Activated naive CD4-positive, alpha-beta T cell treated with anti-CD3 and anti-CD28 coated beads, Interleukin-2, amount 10 ng/mL, durations not matched to agents 7 days and 5 days (primary cell): ENCODE measurements around the gene ADORA2B.

Experiments used
- CTCF ChIA-PET: fragments of 350-600 bp; sonication (Branson Sonifier 250); formaldehyde crosslinking; loops from one replicate; lab custom pipeline; 2021; ENCODE audit warnings: antibody characterized with exemption; lab: Charles Lee
- DNase-seq: peaks from one replicate; pipeline ENCODE4 v3.0.0-alpha.2; 2020
- H3K27ac Mint-ChIP-seq: one replicate; pipeline ENCODE4 v1.8.0; 2021; ENCODE audit warnings: mild to moderate bottlenecking, moderate library complexity, mixed read lengths
- H3K27me3 Mint-ChIP-seq: one replicate; pipeline ENCODE4 v1.8.0; 2021; ENCODE audit warnings: mild to moderate bottlenecking, mixed read lengths
- H3K36me3 Mint-ChIP-seq: one replicate; pipeline ENCODE4 v1.8.0; 2021; ENCODE audit warnings: mixed read lengths
- H3K4me1 Mint-ChIP-seq: one replicate; pipeline ENCODE4 v1.8.0; 2021; ENCODE audit warnings: mixed read lengths
- H3K4me3 Mint-ChIP-seq: one replicate; pipeline ENCODE4 v1.8.0; 2021; ENCODE audit warnings: mild to moderate bottlenecking, moderate library complexity, mixed read lengths
- H3K9me3 Mint-ChIP-seq: one replicate; pipeline ENCODE4 v1.8.0; 2021; ENCODE audit warnings: mixed read lengths

ADORA2B gene

DNA sequence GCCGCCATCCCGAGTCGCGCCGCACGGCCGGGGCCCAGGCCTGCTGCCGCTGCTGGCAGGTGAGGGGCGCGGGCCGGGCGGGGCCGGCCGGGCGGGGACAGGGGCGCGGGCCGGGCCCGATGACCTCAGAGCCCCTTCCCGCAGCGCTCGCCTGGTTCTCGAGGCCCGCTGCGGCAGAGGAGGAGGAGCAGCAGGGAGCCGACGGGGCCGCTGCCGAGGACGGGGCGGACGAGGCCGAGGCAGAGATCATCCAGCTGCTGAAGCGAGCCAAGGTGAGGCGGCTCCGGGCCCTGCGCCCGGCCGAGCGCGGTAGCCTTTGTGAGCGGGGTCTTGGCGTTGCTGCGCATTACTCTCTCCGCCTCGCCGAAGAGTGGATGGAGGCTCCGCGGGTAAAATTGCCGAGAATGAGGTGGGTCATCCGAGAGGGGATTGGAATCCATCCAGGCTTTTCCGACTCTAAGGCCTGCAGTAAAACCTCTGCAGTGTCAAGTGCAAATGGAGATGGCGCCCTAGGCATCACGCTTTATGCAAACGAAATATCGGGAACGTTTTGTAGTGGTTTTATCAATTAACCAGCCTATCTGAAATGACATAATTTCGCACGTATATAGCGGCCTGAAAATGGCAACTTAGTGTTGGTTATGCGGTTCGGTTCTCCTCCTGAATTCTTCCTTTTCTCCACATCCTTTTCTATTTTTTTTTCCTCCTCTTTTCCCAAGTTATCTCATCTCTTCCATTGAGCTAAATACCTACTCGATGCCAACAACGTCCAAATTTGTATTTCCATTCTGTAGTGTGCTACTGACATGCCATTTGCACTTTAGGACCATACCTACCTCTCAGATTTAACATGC is 55.3 kb downstream of the ADORA2B start:
- Mint-ChIP-seq H3K27ac (peak overlapping the region; percentile 98), H3K4me1 (peaks cover 41% of the 10 kb centered on the region), H3K27me3 (no peaks in the 10 kb centered on the region), H3K4me3 (peak overlapping the region; percentile 89), H3K36me3 (peaks cover 43% of the 10 kb centered on the region), H3K9me3 (no peaks in the 10 kb centered on the region)
- peak; percentile 66 for DNase-seq
- CTCF ChIA-PET = interaction anchor here (1.7 to 2.7 kb wide), 4 partner anchors 30 to 55 kb away, joined by 5 to 14 read pairs (median 10); partner anchors contain the start of gene ADORA2B

GRCh38 chr17:16001226-16001897 is 56.4 kb downstream of the ADORA2B start:
- Mint-ChIP-seq H3K27me3 (no peaks in the 10 kb centered on the region), H3K27ac (peak overlapping the region; percentile 98), H3K4me3 (peak overlapping the region; percentile 89), H3K36me3 (peaks cover 53% of the 10 kb centered on the region), H3K9me3 (no peaks in the 10 kb centered on the region), H3K4me1 (peaks cover 41% of the 10 kb centered on the region)
- CTCF ChIA-PET = no interaction called here
- DNase-seq = no peak

DNA sequence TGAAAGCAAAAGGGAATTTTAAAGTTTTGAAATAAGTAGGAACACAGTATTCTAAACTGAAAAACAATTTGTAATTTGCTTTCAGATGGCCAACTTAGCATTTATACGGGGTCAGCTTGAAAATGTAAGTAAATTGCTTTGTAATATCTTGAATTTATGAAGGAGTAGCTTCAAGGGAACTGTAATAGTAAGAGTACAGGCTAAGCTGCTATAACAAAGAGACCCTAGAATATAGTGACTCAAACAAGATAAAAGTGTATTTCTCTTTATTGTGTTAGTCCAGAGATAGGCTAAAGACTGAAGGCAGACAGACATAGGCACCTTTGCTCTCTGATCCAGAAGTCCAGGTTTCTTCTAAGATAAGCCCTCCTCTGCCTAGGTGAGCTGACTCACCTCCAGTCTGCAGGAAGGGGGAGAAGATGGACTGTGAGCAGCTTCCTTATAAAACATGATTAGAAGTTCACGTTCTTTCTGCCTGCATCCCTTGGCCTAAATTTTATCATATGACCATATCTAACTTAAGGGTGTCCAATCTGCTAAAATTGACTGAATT is 57.9 kb downstream of the ADORA2B start:
- peaks cover 63% of the 10 kb centered on the region for H3K36me3 Mint-ChIP-seq
- DNase-seq = no peak
- no peak overlapping the region for H3K27ac Mint-ChIP-seq
- H3K27me3 Mint-ChIP-seq = no peaks in the 10 kb centered on the region
- no peaks in the 10 kb centered on the region for H3K9me3 Mint-ChIP-seq
- no peak overlapping the region for H3K4me3 Mint-ChIP-seq
- H3K4me1 Mint-ChIP-seq = peaks cover 38% of the 10 kb centered on the region
- CTCF ChIA-PET = no interaction called here

DNA sequence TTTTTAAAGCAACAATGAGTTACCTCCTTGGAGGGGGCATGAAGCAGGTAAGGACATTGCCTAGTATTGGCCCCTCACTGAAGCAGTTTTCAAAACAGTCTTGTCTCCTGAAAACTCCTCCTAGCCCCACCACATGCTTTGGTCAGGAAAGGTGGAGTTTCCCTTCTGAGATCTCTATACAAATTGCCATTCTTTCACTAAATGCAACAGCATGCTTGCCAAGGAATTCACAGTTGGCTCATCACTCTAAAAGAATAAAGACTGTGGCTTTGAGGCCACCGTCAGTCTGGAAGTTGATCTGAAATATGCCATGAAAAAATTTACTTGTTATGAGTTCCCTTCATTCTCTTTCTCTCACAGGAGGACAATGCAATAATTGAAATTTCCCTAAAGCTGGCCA is 58.9 kb downstream of the ADORA2B start:
- DNase-seq = no peak

GRCh38 chr17:16005636-16006035 is 60.7 kb downstream of the ADORA2B start:
- DNase-seq = no peak
- H3K9me3 Mint-ChIP-seq = no peaks in the 10 kb centered on the region
- no peak overlapping the region for H3K27ac Mint-ChIP-seq
- peaks cover 25% of the 10 kb centered on the region for H3K4me1 Mint-ChIP-seq
- CTCF ChIA-PET = interaction anchor here (0.7 to 0.9 kb wide), 2 partner anchors 8 to 27 kb away, joined by 3 read pairs; no protein-coding TSS in a partner anchor
- H3K36me3 Mint-ChIP-seq = peaks cover 75% of the 10 kb centered on the region
- H3K27me3 Mint-ChIP-seq = no peaks in the 10 kb centered on the region
- no peak overlapping the region for H3K4me3 Mint-ChIP-seq

More for the DNA sequence above, 58.9 kb downstream of the ADORA2B start:
- Mint-ChIP-seq H3K27ac (no peak overlapping the region), H3K4me1 (peaks cover 32% of the 10 kb centered on the region), H3K36me3 (peaks cover 74% of the 10 kb centered on the region), H3K9me3 (no peaks in the 10 kb centered on the region), H3K27me3 (no peaks in the 10 kb centered on the region), H3K4me3 (no peak overlapping the region)
- CTCF ChIA-PET = no interaction called here

- H3K9me3 Mint-ChIP-seq = no peaks in the 10 kb centered on the region
- no peaks in the 10 kb centered on the region for H3K27me3 Mint-ChIP-seq
- H3K4me3 Mint-ChIP-seq = no peak overlapping the region
- CTCF ChIA-PET = no interaction called here
- peaks cover 12% of the 10 kb centered on the region for H3K4me1 Mint-ChIP-seq
- no peak overlapping the region for H3K27ac Mint-ChIP-seq
- no peak for DNase-seq
- H3K36me3 Mint-ChIP-seq = peaks cover 69% of the 10 kb centered on the region
Measured at GRCh38 chr17:16007439-16007838, 62.5 kb downstream of the ADORA2B start.

DNA sequence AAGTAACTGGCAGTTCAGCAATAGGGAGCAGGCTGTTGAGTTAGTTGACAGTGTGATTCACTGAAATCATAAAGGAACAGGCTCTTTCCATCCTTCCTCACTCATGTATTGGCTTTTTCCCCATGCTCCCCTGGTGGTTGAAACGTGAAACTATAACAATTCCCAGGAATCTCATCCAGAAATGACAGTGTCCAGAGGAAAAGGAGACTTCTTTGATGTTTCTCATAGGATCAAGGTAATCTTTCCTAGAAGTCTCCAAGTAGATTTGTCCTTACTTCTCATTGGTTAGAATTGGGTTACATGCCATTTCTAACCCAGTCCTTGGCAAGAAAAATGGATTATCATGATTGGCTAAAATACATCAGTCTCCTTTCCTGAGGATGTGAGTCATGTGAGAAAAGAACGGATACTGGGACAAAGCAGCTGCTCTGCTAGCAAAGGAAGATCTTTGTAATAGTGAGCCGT is 69.0 kb downstream of the ADORA2B start:
- Mint-ChIP-seq H3K27ac (peak overlapping the region; percentile 13), H3K27me3 (no peaks in the 10 kb centered on the region), H3K36me3 (peaks cover 41% of the 10 kb centered on the region), H3K4me1 (peaks cover 4% of the 10 kb centered on the region), H3K9me3 (no peaks in the 10 kb centered on the region), H3K4me3 (no peak overlapping the region)
- DNase-seq = no peak
- CTCF ChIA-PET = interaction anchor here (1.3 kb wide), 1 partner anchor 9 kb away, joined by 3 read pairs; no protein-coding TSS in a partner anchor

GRCh38 chr17:16019347-16019746 is 74.4 kb downstream of the ADORA2B start:
- Mint-ChIP-seq H3K9me3 (no peaks in the 10 kb centered on the region), H3K27ac (no peak overlapping the region), H3K4me3 (no peak overlapping the region), H3K27me3 (no peaks in the 10 kb centered on the region), H3K36me3 (peaks cover 45% of the 10 kb centered on the region), H3K4me1 (no peaks in the 10 kb centered on the region)
- no peak for DNase-seq
- CTCF ChIA-PET = no interaction called here

GRCh38 chr17:16023881-16024280 is 79.0 kb downstream of the ADORA2B start:
- CTCF ChIA-PET = interaction anchor here (1.0 kb wide), 1 partner anchor 36 kb away, joined by 3 read pairs; no protein-coding TSS in a partner anchor
- no peak overlapping the region for H3K4me3 Mint-ChIP-seq
- H3K27ac Mint-ChIP-seq = no peak overlapping the region
- no peaks in the 10 kb centered on the region for H3K27me3 Mint-ChIP-seq
- H3K9me3 Mint-ChIP-seq = no peaks in the 10 kb centered on the region
- peaks cover 16% of the 10 kb centered on the region for H3K4me1 Mint-ChIP-seq
- H3K36me3 Mint-ChIP-seq = peaks cover 61% of the 10 kb centered on the region
- DNase-seq = no peak

DNA sequence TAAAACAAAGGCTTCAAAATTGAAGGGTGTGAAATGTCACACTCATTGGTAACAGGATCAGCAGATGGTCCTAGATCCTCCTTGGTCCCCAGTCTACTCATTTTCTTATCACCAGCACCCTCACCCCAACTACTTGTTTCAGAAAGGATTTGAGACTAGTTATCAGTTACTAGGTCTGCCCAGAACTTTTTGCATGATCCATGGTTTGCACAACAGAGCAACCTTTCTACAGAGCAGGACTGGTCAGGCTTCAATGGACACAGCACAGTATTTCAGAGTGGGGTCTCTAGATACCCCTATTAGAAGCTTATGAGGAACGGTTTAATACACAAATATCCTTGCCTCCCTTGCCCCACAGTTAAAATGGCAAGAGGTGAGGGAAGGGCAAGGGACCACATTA is 80.3 kb downstream of the ADORA2B start:
- peaks cover 64% of the 10 kb centered on the region for H3K36me3 Mint-ChIP-seq
- no peak overlapping the region for H3K27ac Mint-ChIP-seq
- CTCF ChIA-PET = interaction anchor here (1.0 kb wide), 1 partner anchor 35 kb away, joined by 3 read pairs; no protein-coding TSS in a partner anchor

More for the DNA sequence above, 80.3 kb downstream of the ADORA2B start:
- Mint-ChIP-seq H3K4me3 (no peak overlapping the region), H3K4me1 (peaks cover 16% of the 10 kb centered on the region), H3K9me3 (no peaks in the 10 kb centered on the region), H3K27me3 (no peaks in the 10 kb centered on the region)
- no peak for DNase-seq
